SKM-1 (cell line): ENCODE data around the gene BCLAF1.
"Not testable (repeated sequence)": the region's sequence is repeated elsewhere in the genome, so short reads cannot be mapped to it uniquely, and the experiment has no call there.

ENCODE experiments used
- DNase-seq: peaks from one replicate; lab custom pipeline; 2025; ENCODE audit not compliant: unreplicated experiment; lab: John Stamatoyannopoulos, UW

BCLAF1 gene

GRCh38 chr6:136312975-136313374 lies 23.3 kb upstream of the BCLAF1 start:
- DNase-seq, result no peak

- DNase-seq, result no peak
Measured at GRCh38 chr6:136309729-136310311, 20.2 kb upstream of the BCLAF1 start.

GRCh38 chr6:136309171-136309570 lies 19.5 kb upstream of the BCLAF1 start:
- DNase-seq, result no peak

GRCh38 chr6:136308469-136308868 lies 18.8 kb upstream of the BCLAF1 start:
- DNase-seq, result not testable (repeated sequence)

GRCh38 chr6:136307351-136307750 lies 17.7 kb upstream of the BCLAF1 start:
- DNase-seq, result no peak

GRCh38 chr6:136306466-136306865 lies 16.8 kb upstream of the BCLAF1 start:
- no peak for DNase-seq

DNA sequence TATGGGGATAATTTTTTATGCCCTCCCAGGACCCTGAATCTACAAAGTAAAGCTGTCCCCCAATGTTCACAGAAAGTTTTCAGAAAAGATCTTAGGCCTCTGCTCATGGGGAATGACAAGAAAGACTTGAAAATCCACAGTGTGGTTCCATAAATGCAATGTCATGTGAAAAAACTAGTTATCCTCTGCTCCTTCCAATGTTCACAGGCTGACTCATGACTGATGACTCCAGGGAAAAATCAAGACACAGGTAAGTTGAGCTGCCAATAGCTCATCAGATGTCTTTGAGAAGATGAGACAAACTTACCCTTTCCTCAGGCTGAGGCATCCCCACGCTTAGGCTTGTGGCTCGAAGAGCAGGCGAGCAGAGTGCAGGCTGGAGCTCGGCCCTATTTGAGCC lies 14.8 kb upstream of the BCLAF1 start:
- no peak for DNase-seq

- DNase-seq, result no peak
Measured at GRCh38 chr6:136303516-136303915, 13.9 kb upstream of the BCLAF1 start.

GRCh38 chr6:136294621-136295020 lies 5.0 kb upstream of the BCLAF1 start:
- DNase-seq, result no peak

- DNase-seq, result no peak
Measured at GRCh38 chr6:136290410-136291010, 864 bp upstream of the BCLAF1 start.

DNA sequence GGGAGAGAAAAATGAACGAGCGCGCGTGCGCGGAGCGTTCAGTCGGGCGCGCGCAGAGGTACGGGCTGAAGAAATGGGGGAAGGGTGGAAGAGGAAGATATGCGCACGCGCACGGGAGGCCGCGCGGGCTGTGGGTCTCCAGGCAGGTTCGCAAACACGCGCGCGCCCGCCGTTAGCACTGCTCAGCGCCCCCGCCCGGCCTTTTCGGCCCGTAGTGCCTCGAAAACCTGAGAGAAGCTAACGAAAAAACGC lies 393 bp downstream of the BCLAF1 start:
- peak; percentile 91 for DNase-seq

DNA sequence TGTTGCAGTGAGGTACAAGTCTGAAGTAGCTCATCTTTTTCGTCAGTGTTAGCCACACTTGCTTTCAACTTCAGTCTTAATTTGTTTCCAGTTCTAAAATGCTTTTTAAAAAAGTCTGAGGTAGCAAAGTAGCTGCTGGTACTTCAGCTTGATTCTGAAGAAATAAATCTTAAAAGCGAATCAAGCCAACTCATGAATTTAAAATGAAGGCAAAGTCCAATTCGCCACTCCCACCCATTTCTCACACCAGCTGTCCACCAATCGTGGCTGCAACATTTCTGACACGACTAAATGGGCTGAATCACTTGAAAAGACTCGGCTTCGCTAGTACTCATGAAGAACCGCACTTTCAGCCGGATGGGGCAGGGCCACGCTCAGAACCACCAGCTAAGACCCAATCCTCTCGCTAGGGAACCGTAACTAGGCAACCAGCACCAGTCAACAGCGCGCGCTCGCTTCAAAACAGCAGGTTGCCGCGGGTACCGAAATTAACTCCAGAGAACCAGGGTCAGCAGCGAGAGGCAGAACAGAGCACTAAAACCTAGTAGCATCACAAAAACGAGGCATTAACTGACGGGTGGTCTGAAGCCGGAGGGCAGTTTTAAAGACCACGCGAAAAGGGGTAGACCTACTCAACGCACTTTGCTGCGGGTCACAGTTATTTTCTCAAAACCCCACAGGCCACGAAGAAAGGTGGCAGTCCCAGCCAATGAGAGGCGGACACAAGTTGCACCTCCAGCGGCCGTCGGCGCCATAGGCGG lies 900 bp downstream of the BCLAF1 start:
- no peak for DNase-seq

GRCh38 chr6:136284909-136285308 lies 4.7 kb downstream of the BCLAF1 start:
- DNase-seq, result no peak

DNA sequence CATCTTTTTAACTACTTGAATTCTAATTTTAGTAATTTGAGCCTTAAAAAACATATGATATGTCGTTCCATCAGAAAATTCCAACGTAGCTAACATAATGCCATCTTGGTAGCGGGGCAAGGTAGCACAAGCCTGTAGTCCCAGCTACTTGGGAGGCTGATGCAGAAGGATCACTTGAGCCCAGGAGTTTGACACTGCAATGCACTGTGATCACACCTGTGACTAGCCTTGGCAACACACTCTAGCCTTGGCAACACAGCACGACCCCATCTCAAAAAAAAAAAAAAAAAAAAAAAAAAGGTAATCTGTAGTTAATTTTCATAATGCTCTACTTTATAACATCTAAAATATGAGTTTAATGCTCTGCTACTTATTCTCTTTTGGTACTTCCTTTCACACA lies 6.7 kb downstream of the BCLAF1 start:
- no peak for DNase-seq

GRCh38 chr6:136280032-136280609 lies 9.5 kb downstream of the BCLAF1 start:
- no peak for DNase-seq

DNA sequence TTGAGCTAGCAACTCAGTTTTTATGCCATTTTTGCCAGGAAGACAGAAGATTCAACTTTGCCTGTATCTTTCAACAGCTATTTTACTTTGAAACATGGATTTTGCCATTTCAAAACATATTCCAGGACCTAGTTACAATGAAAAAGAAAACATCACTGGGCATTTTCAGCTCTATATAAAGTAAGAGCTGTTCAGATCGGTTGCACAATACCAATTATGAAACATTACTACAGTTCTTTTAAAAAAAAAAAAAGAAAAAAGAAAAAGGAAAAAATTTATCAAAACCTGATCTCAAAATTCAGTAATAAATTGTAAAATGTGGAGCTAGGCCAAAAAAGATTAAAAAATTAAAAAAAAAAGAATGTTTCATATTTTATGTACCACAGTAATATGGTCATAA lies 15.6 kb downstream of the BCLAF1 start:
- no peak for DNase-seq

GRCh38 chr6:136265101-136265500 lies 24.5 kb downstream of the BCLAF1 start:
- DNase-seq, result no peak

- no peak for DNase-seq
Measured at GRCh38 chr6:136262940-136263339, 26.7 kb downstream of the BCLAF1 start.

DNA sequence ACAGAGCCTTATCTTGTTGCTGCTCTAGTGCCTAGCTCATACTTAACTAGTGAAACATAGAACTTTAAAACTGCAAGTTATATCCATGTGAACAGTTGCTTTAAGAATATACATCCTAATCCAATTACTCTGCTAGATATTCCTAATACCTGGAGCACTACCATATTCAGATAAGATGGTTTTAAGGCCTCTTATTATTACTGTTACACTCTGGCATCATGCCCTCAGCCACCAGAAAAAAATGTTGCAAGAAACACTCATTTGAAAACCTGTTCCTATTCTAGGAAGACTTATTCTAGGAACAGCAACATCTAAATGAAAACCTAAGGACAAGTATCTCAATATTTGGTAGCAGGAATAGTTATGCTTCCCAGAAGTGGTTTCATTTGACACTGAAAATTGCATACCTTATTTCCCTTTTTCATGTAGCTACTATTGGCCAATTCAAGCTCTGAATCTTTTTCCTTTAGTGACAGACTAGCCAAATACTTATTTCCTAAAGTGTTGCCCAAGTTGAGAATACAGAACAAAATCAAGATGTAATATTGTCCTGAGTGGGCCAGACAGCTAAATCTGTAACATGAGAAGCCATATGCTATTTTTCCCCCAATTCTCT lies 34.7 kb downstream of the BCLAF1 start:
- DNase-seq, result no peak

DNA sequence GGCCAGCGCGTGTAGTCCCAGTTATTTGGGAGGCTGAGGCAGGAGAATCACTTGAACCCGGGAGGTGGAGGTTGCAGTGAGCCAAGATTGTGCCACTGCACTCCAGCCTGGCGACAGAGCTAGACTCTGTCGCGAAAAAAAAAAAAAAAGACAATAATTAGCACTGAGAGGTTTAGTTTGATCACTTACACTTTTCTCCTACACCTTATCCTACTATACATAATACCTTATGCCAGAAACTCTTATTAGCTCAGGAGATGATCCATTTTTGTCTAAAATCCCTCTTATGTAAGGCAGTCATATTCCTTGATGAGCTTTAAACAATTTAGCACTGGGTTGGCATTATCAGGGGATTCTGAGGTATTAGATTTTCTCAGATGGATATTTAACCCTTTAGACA lies 35.9 kb downstream of the BCLAF1 start:
- no peak for DNase-seq

DNA sequence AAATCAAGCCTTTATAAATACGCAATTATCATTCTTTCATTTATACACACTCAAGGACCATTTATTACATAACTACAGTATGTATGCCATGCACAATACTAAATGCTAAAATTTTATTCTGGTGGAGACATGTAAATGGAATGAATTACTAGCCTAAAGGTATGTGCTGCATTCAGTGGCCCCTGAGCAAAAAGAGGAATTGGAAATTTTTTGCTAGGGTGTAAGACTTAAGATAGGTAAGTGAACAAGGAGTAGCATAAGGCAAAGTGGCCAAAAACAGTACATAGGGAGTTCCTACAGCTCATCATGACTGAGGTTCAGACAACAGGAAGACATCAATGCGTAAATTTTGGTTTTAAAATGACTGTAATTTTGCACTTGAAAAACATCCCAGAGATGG lies 37.2 kb downstream of the BCLAF1 start:
- no peak for DNase-seq

- DNase-seq, result no peak
Measured at GRCh38 chr6:136251394-136251793, 38.3 kb downstream of the BCLAF1 start.
